ENCODE measurements around the gene MOB3C.

Gene MOB3C

DNA sequence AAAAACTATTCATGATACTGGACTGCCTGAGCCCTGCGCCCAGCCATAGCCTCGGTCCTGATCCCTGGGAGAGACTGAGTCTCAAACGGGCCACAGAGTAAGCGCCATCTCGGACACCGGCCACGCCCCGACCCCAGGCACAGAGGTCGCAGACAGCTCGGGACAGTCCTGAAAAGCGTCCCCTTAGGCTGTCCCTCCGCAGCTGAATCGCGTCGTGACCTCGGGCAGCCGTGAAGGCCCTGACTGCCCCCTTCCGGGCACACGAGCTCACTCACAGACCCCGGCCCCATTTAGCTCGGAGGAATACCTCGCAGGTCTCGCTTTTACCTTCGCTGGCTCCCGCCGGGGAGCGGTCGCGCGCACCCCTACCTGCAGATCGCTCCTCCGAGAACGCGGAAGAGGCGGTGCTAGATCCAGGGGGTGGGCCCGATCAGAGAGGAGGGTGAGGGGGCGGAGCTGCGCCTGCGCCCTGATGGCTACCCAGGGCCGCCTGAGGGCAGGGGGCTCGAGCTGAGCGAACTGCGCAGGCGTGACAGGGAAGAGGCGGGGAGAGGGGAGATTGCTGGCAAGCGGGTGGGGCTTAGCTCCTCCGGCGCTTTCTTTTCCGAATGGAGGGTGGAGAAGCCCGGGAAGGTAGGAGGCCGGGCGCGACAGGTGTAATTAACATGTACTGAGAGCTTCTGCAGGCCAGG lies 12.6 kb downstream of the MOB3C start, which contains the start of gene MKNK1:
MKNK1 (minus strand) TSS at position 411 of the 692 bp plus-strand sequence. CDS start 20,941 bp downstream, outside the sequence.
- DNase-seq (ENCODE audit: low read depth): peak; percentile 89

DNA sequence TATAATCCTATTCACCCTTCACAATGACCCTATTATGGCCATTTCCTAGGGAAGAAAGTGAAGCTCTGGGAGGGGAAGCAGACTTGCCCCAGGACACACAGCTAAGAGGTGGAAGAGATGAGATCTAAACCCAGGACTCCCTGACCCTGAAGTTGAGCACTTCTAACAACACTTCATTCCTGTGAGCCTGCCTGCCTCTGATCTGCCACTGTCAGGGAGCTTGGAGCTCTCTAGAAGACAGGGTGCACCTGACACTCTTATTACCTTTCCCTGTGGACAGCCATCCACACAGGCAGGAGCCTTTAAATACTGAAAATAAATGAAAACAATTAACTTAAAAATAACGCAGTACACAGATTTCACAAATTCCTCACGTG lies 13.1 kb downstream of the MOB3C start:
- DNase-seq (ENCODE audit: low read depth): no peak

DNA sequence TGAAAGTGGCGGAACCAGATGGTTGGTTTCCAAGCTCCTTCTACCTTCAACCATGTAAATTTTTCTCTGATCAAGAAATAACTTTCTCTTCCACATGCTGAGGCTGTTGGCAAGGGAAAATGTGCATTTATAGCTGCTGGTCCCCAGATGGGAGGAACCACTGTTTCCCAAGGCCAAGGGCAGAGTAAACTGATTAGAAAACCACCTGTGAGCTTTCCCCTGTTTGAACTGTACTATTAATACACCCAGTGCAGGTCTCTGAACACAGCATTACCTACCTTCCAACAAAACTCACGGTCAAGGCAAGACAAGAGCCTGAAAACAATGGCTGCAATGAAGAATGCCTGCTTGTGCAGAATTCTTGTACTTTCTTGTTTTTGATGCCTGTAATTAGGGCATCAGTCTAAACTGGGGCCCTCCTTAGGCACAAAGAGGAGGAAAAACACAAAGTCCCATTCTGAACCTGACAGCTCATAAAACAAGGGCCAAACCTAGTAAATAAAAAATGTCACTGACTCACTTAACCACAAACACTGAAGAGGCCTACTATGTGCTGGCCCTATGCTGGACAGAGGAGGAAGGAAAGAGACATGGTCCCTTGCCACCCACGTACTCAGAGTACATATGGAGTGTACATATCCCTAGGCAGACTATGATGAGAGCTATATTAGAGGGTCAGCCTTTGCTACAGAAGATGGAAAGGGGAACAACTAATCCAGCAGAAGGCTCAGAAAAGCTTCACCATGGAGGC lies 15.2 kb downstream of the MOB3C start:
- no peak for DNase-seq (ENCODE audit: low read depth)

DNA sequence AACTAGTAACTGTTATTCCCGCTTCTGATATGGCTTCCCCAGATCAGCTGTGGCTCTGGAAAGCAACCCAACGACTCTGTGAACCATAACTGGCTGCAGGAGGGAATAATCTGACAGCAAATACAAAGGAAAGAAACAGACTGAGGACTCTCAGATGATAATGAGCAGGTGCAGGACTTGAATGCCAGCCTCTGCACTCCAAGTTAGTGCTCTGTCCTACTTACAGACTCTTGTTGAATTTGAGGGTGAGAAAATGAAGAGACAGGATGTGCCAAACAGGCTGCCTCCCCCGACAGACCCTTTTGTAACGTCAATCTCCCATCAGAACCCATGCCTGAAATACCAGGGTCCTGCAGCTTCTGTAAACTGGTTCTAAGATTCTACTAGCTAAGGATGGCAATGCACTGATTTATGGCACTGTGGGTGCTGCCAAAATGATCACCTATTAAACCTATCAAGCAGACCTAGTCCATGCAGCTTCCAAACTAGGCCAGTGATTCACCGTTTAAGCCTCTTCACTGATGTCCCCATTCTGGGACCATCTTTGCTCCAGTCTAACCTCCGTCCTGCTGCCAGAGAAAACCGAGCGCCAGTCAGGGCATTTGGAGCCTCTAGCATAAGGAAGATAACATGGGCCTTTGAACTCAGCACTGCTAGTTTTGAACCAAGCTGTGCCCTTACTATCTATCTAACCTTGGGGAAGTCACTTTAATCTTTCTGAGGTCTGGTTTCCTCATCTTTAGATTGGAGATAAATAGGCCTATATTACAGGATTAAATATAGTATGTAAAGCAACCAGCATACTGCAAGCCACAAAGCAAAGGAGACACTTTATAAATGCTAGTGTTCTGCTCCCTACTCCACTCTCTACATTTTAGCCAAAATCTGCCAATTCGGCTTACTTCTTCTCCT lies 17.3 kb downstream of the MOB3C start:
- no peak for DNase-seq (ENCODE audit: low read depth)

DNA sequence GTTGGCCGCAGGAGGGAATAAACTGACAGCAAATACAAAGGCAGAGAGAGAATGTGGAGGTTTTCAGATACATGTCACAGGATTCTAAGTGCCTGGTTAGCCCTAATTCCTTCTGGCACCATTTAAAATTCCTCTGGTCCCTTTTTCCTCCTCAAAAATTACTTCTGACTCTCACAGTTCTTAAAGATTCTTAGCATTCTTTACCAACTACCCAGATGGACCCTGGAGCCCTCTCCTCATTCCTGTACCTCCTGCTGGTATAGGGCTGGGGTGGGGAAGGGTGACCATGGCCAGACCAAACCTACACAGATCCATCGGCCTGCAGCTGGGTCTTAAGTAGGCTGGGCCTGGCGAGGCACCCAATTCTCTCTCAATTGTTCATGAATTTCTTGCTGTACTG lies 19.8 kb downstream of the MOB3C start:
- DNase-seq (ENCODE audit: low read depth): no peak

DNA sequence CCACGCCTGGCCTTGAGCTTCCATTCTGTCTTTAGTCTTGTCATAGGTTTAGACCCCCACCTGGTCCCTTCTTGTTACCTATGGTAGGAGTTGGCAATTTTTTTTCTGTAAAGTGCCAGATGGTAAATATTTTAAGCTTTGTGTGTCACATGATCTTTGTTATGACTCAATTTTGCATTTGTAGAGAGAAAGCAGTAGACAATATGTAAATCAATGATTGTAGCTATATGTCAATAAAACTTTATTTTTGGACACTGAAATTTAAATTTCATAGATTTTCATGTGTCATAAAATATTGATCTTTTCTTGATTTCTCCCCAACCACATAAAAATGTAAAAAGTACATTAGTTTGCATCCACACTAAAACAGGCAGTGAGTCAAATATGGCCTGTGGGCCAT lies 20.6 kb downstream of the MOB3C start:
- DNase-seq (ENCODE audit: low read depth): no peak

DNA sequence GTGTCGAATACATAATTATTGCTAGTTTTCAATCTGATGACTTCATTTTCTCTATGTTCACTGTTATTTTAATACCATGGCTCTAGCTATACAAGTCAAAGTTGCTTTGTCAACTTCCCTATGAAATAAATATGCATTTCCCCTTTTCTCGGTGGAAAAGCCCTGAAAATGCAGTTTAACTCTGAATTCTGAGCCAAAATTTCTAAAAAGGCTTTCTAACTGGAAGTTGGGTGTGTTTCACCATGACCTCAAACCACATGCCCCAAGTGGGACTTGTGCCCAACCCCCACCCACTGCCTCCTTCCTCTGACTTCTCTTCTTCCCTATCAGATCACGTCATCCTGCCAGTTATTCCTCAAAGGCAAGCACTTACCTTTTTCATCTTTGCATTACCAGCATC lies 21.5 kb downstream of the MOB3C start:
- no peak for DNase-seq (ENCODE audit: low read depth)

DNA sequence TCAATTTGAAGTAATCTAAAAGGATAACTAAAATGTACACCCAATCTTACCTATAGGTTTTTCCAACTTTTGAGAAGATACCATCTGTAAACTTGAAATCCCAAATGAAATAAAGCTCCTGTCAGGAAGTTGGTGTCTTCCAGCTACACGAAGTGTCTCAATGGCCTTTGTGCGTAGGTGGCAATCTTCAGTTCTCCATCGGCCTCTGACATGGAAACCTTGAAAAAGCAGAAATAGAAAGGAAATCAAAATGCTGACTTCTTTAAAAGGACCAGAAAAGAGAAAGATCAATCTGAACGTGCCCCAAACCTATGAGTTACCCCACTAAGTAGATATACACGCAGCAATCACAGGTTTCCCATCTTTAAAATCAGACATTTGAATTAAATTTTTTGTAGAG lies 22.5 kb downstream of the MOB3C start:
- no peak for DNase-seq (ENCODE audit: low read depth)

DNA sequence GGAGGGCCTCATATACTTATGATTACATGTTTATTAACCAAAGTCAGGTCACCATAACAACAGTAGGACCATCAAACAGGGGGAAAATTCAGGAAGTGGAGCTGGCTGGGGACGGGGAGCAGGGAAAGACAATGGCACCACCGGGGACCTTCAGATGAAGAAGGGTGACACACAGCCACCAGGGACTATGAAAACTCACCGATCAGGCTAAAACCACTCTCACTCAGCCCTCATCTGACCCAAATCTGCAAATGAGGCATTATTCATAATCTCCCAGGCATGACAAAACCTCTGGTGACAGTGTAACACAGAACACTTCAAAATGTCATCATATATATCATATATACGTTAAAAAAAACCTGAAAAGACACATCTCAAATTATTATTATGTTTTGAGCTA lies 23.8 kb downstream of the MOB3C start:
- DNase-seq (ENCODE audit: low read depth): no peak

DNA sequence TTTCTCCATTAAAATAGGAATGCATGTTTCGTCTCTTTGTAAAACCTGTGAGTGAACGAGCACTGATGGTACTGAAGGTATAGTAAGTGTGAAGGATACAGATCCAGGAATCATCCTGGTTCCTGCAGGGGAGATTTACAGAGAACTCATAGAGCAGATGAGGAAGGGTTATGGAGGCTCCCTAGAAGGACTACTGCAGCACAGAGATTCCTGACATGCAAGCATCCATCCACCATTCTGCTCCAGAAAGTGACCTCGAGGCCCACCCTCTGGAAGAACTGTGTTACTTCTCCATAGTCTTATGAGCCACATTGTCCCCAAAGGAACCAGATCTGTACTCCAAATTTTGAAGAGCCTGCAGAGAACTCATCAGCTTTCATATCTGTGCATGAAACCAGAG lies 27.1 kb downstream of the MOB3C start:
- no peak for DNase-seq (ENCODE audit: low read depth)

DNA sequence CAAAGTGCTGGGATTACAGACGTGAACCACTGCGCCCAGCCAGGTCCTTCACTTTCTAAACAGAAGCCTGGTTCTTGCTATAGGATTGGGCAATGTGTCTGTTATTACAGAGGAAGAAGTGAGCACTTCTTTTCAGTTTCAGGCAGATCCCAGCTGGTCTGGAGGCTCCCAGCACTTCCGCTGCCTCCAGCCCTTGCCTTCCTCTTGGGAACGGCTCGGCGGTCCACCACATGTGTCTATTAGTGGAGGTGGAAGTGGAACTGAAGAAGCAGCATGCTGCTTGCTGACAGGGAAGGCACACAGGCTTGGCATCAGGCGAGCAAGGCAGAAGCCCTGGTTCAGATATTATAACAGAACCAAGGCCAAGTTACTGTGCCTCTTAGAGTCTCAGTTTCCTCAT lies 29.5 kb downstream of the MOB3C start:
- no peak for DNase-seq (ENCODE audit: low read depth)

DNA sequence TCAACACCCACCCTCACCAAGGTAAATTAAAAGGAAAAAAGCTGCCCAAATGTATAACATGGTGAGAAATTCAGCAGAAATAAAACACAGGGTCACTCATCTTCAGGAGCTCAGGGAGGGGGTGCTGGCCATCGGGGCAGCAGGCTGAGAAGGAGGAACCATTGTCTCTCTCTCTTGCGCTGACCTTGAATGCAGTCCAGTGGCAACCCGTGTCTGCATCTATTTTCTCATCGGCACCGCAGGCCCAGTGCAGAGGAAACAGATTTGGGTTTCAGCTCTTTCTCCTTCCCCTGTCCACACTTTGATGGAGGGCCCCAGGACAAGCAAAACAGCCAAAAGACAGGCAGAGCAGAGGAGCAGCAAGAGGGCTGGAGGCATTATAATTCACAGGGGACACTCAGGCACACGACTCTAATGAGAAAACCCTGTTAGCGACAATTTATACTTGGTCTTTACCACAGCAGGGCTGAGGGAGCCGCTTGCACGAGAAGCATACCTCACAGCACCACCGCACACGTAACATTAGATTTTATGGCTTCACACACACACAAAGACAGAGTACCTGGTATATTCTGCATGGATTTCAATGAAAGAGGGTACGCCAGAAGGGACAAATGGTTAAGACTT lies 31.2 kb downstream of the MOB3C start:
- no peak for DNase-seq (ENCODE audit: low read depth)

DNA sequence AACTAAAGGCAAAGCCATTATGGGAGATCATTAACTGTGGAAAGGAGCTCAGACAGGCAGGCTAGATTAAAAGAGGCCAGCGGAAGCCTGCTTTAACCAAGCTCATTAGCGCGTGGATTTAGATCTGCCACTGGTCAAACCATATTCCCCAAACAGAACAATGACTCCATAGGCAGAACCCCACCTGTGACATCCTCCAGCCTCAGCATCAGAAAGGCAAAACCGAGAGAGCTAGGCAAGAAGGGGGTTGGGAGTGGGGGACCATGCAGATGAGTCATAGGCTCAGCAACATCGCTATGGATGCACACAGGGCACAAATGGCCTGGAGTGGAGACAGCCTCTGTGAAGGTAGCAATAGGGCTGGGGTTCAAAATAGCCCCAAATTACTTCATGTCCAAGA lies 33.1 kb downstream of the MOB3C start:
- no peak for DNase-seq (ENCODE audit: low read depth)

DNA sequence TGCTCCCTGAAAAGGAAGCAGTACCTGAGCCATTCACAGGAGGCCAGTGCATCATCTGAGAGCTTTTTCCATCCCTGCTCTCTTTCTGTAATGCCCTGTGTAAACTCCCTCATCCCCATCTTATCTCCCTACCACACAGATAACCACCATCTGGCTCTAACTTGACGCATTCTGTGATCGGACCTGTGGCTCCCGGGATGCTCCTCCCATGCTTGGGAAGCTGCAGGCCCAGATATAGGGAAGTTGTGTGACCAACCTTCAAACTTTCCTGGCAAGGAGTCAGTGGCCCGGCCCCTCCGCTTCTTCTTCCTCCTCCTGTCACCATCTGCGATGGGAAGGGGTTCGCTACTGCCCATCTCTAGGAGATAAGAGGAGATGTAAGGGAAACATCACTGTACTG lies 33.6 kb downstream of the MOB3C start:
- DNase-seq (ENCODE audit: low read depth): no peak

DNA sequence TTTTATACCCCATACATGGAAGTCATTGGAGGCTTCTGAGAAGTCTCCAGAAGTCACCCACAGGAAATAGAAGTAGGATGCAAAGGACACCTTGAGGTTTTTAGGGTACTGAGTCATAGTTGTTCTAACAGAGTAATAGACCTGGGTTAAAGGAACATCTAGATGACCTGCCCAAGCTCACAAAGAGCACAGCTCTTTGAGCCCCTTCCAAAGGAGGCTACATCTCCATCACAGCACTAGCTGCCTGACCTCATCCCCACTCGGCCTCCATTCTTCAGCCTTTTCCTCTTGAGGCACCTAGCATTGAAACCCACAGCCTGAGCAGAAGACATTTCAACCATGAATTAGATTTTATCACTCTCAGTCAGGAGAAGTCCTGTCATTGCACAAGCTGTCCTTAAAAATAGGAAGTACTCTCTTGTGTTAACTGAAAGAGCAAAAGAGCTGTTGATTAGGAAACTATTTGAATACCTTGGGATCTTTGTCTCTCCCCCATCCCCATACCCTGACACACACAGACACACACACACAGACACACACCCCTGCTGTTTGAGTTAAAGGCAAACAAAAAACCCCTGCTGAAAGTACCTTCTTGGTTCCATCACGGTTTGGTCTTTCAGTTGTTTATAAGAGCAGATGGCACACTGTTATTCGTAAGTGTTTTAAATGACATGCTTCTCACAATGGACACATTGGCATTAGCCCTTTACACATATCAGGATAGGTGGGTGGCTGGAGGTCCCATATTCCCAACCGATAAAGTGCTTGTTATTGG lies 34.7 kb downstream of the MOB3C start:
- DNase-seq (ENCODE audit: low read depth): no peak

DNA sequence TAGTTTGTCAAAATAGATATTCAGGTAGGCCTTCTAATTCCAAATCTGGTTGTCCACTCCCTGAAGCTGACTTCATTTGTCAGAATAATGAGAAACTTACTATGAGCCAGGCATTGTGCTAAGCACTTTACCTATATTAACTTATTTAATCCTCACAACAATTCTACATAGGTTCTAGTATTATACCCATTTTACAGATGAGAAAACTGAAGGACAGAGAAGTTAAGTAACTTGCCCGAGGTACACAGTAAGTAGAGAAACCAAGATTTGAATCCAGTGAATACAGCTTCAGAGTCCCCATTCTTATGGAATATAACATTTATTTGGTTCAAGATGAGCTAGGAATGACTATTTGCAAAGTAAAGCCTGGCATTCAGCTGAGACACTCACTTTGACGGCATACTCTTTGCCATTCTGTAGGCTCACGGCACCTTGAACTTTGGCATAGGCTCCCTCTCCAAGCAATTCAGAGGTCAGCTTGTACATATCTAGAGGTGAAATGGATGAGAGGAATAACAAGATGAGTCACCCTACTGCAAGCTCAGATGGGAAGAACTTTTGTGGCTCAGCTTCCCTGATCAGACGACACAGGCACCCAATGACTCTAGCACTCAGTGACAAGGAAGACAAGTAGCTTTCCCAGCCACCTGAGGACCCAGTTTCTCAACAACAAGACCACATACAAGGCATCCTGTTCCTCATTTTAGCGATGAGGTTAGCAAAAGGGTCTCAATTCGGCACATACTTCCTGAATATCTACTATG lies 36.3 kb downstream of the MOB3C start:
- DNase-seq (ENCODE audit: low read depth): no peak

DNA sequence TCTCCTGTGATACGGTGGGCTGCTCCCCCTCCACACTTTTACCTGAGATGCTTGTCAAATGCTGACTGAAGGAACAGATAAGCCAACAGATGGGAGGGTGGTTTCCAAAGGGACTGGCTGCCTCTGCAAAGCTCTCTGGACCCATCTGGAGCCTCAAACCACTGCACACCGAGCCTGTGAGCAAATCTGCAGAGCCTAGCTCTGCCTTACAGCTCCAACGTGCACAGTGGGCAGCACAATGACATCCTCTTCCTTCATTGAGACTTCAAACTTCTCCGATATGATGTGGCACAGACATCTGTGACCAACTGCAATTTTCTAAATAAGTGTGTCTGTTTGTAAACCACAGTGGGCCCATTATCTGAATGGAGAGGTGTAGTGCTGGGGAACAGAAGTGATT lies 38.9 kb downstream of the MOB3C start:
- no peak for DNase-seq (ENCODE audit: low read depth)

DNA sequence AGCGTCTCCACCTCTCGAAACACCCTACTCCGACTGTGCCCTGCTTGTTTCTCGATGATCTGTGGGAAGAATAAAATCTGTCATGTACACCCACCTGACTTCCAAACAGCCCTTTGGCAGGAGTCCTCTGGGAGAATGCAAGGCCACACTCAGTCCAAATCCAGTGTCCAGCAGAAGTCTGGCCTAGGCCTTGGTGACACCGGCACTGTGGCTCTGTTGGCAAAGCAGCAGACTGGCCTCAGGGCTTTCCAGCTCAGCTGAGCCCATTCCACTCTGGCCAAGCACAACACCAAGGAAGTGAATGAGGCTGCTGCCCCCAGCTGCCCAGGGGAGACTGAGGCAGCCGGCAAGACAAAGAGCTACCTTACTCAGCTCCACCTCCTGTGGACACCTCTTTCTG lies 40.0 kb downstream of the MOB3C start:
- no peak for DNase-seq (ENCODE audit: low read depth)

DNA sequence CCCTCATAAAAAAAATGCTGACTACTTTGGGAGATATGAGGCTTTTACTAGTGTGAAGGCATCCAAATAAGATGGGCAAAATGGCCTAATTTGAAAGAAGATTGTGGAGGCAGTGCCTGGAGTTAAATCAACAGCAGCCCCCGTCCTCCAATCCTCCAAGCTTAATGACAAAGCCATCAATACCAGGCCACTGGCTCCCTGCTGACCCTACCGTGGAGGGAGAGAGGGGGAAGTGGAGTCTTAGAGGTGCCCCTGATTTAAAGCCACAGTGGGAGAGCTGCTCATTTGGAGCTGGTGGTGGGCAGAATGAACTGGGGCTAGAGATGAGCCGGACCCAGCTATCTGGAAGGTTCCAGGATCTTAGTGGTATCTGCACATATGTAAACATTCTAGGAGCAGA lies 40.8 kb downstream of the MOB3C start:
- DNase-seq (ENCODE audit: low read depth): no peak

DNA sequence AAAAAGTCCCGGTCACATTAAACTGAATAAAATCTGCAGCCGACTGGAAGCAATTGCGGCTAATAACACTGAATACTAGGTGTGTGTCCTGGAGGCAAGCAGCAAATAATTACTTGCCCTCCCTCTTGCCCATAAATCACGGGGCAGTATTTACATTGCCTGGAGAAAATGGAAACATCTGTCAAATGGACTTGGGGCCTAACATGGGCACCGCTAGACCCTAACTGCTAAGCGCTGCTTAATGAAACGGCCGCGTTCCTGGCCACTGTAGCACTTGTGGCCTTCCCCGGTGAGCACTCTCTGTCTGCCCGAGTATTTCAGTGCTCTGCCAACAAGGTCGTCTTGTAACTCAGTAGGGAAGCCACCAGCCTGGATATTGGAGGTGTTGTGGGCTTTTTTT lies 41.3 kb downstream of the MOB3C start:
- no peak for DNase-seq (ENCODE audit: low read depth)

Measured in stimulated activated CD8-positive, alpha-beta memory T cell treated with anti-CD3 and anti-CD28 coated beads, Interleukin-15, amount 100 ng/mL, for 24 hours (primary cell).